Mammary epithelial cell (primary cell): ENCODE results near the gene CANT1.

ENCODE experiments used
- EZH2 ChIP-seq: IDR thresholded peaks from 2 replicates; pipeline ENCODE4 v1.6.1; 2012; ENCODE audit warnings: low read length, inconsistent platforms, borderline replicate concordance
- TF ChIP-seq, protein P1 (sequence below), 2 donors: IDR thresholded peaks in 1 of 2; conservative IDR thresholded peaks in 1 of 2; 2 replicates each; pipeline ENCODE4 v1.5.1; 2011 to 2012; ENCODE audit warnings: inconsistent platforms in 2 of 2, low read length in 2 of 2, mild to moderate bottlenecking in 2 of 2, control low read depth in 1 of 2, low read depth in 1 of 2; ENCODE audit not compliant: insufficient read depth in 1 of 2; ENCODE audit errors: extremely low read depth in 1 of 2

DNA sequence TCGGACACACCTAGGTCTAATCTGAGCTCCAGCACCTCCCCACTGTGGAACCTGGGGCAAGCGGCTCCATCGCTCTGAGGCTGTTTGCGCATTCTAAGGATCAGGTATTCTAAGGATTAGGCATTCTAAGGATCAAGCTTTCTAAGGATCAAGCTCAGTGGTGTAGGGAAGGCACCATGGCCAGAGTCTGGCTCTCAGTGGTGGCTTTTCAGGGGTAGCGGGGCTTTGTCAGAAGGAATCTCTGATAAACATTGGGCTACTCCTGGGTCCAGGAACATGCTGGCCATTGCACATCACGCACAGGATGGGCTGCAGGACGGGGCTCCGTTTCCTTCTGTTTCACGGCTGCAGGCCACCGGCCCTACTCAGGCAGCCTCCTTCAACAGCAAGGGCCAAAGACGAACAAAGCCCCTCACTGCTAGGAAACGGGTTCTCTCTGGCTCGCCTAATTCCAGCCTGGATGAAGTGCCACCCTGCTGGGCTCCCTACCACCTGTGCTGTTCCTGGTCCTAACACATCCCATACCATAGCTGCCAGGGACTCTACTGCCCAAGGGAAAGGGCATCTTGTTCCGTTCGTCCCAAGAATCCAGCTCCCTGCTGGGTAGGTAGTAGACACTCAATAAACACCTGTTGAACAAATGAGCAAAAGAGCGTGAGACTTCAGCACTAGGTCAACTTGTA, 19.9 kb upstream of the CANT1 start:
- TF ChIP-seq, protein P1, sequence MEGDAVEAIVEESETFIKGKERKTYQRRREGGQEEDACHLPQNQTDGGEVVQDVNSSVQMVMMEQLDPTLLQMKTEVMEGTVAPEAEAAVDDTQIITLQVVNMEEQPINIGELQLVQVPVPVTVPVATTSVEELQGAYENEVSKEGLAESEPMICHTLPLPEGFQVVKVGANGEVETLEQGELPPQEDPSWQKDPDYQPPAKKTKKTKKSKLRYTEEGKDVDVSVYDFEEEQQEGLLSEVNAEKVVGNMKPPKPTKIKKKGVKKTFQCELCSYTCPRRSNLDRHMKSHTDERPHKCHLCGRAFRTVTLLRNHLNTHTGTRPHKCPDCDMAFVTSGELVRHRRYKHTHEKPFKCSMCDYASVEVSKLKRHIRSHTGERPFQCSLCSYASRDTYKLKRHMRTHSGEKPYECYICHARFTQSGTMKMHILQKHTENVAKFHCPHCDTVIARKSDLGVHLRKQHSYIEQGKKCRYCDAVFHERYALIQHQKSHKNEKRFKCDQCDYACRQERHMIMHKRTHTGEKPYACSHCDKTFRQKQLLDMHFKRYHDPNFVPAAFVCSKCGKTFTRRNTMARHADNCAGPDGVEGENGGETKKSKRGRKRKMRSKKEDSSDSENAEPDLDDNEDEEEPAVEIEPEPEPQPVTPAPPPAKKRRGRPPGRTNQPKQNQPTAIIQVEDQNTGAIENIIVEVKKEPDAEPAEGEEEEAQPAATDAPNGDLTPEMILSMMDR (conservative IDR thresholded peaks at IDR 0.05 in 1 of 2, IDR thresholded peaks at IDR 0.05 in 1 of 2; ENCODE audit: extremely low read depth in 1 of 2, insufficient read depth in 1 of 2, low read depth in 1 of 2, low read length in 2 of 2) = no peak
- TF ChIP-seq EZH2 = no peak
